Endothelial cell of hepatic sinusoid (primary cell): ENCODE measurements around the gene GRID1.
"Not testable (repeated sequence)": the region's sequence is repeated elsewhere in the genome, so short reads cannot be mapped to it uniquely, and the experiment has no call there.

Source experiments
- in situ Hi-C: cut with HindIII; loops from 2 replicates; pipeline ENCODE4 v1.10.0; 2017; ENCODE audit warnings: low sequenced_read_pairs

Gene GRID1

GRCh38 chr10:86177537-86178155, 188.9 kb downstream of the GRID1 start:
- in situ Hi-C loops = no loop called here

GRCh38 chr10:86176850-86177536, 189.6 kb downstream of the GRID1 start:
- in situ Hi-C loops = no loop called here

GRCh38 chr10:86175476-86175875, 191.1 kb downstream of the GRID1 start:
- in situ Hi-C loops = not testable (repeated sequence)

- in situ Hi-C loops = no loop called here
Measured at GRCh38 chr10:86172301-86172700, 194.3 kb downstream of the GRID1 start.

- in situ Hi-C loops = no loop called here
Measured at GRCh38 chr10:86170255-86171108, 196.1 kb downstream of the GRID1 start.

GRCh38 chr10:86169506-86170254, 196.9 kb downstream of the GRID1 start:
- in situ Hi-C loops = no loop called here

GRCh38 chr10:86169066-86169465, 197.5 kb downstream of the GRID1 start:
- in situ Hi-C loops = no loop called here

- in situ Hi-C loops = no loop called here
Measured at GRCh38 chr10:86168256-86168655, 198.3 kb downstream of the GRID1 start.

GRCh38 chr10:86167762-86168128, 198.8 kb downstream of the GRID1 start:
- in situ Hi-C loops = no loop called here

GRCh38 chr10:86167121-86167761, 199.4 kb downstream of the GRID1 start:
- in situ Hi-C loops = no loop called here

GRCh38 chr10:86165666-86166065, 200.9 kb downstream of the GRID1 start:
- in situ Hi-C loops = no loop called here

- in situ Hi-C loops = no loop called here
Measured at GRCh38 chr10:86164960-86165630, 201.5 kb downstream of the GRID1 start.

GRCh38 chr10:86164174-86164774, 202.3 kb downstream of the GRID1 start:
- in situ Hi-C loops = no loop called here

- in situ Hi-C loops = no loop called here
Measured at GRCh38 chr10:86163522-86164173, 202.9 kb downstream of the GRID1 start.

GRCh38 chr10:86162696-86163400, 203.7 kb downstream of the GRID1 start:
- in situ Hi-C loops = no loop called here

- in situ Hi-C loops = no loop called here
Measured at GRCh38 chr10:86162036-86162435, 204.6 kb downstream of the GRID1 start.

GRCh38 chr10:86160890-86161585, 205.6 kb downstream of the GRID1 start:
- in situ Hi-C loops = no loop called here

GRCh38 chr10:86159797-86160196, 206.8 kb downstream of the GRID1 start:
- in situ Hi-C loops = no loop called here
